Measurements from ENCODE around the gene AARSD1.
"Not testable (repeated sequence)": the region's sequence is repeated elsewhere in the genome, so short reads cannot be mapped to it uniquely, and the experiment has no call there.

AARSD1 gene

GRCh38 chr17:42920106-42920900 is 44.0 kb downstream of the AARSD1 start:
- no peak for DNase-seq (ENCODE audit: low read depth)

- DNase-seq (ENCODE audit: low read depth) = not testable (repeated sequence)
These were observed 44.7 kb downstream of the AARSD1 start for GRCh38 chr17:42919522-42920077.

GRCh38 chr17:42918902-42919521 is 45.2 kb downstream of the AARSD1 start:
- DNase-seq (ENCODE audit: low read depth) = no peak

GRCh38 chr17:42917236-42917603 is 47.0 kb downstream of the AARSD1 start:
- peak; percentile 10 for DNase-seq (ENCODE audit: low read depth)

GRCh38 chr17:42916388-42917235 is 47.6 kb downstream of the AARSD1 start:
- not testable (repeated sequence) for DNase-seq (ENCODE audit: low read depth)

- DNase-seq (ENCODE audit: low read depth) = not testable (repeated sequence)
These were observed 49.0 kb downstream of the AARSD1 start for GRCh38 chr17:42915288-42915687.

- DNase-seq (ENCODE audit: low read depth) = no peak
These were observed 50.2 kb downstream of the AARSD1 start for GRCh38 chr17:42913981-42914617.

- peak; percentile 29 for DNase-seq (ENCODE audit: low read depth)
These were observed 50.7 kb downstream of the AARSD1 start for GRCh38 chr17:42913522-42913921.

- peak; percentile 52 for DNase-seq (ENCODE audit: low read depth)
These were observed 55.2 kb downstream of the AARSD1 start for GRCh38 chr17:42908872-42909700.

- no peak for DNase-seq (ENCODE audit: low read depth)
These were observed 57.3 kb downstream of the AARSD1 start for GRCh38 chr17:42906772-42907446.

GRCh38 chr17:42904110-42904469 is 60.2 kb downstream of the AARSD1 start:
- DNase-seq (ENCODE audit: low read depth) = no peak

GRCh38 chr17:42901535-42902229 is 62.6 kb downstream of the AARSD1 start:
- no peak for DNase-seq (ENCODE audit: low read depth)
